Stimulated activated CD8-positive, alpha-beta memory T cell treated with anti-CD3 and anti-CD28 coated beads, Interleukin-7, amount 100 ng/mL, for 48 hours (primary cell): ENCODE data around the gene PRPF40A.

Experiments
- DNase-seq, 2 donors: peaks; one replicate each; pipeline ENCODE4 v3.0.0-alpha.2; 2020; ENCODE audit warnings: low read depth in 1 of 2; ENCODE audit errors: extremely low read depth in 1 of 2

PRPF40A gene

DNA sequence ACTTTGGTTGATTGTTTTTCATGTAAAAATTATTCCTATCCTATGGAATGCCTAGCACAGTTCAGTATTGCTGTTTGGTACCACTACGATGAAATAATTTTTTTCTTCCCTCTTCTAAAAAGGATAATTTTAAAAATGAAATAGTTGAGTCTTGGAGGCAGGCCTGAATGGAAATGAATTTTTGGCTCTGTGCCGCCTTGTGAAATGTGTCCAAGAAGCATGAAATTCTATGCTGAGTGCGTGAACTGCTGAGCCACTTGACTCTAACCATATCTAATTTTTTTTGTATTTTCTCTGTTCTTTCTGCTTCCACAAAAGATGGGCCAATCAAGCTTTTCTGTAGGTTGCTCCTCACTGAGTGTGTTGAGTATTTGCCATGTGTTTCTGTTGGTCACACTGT, 95.0 kb downstream of the PRPF40A start:
- DNase-seq, result no peak

DNA sequence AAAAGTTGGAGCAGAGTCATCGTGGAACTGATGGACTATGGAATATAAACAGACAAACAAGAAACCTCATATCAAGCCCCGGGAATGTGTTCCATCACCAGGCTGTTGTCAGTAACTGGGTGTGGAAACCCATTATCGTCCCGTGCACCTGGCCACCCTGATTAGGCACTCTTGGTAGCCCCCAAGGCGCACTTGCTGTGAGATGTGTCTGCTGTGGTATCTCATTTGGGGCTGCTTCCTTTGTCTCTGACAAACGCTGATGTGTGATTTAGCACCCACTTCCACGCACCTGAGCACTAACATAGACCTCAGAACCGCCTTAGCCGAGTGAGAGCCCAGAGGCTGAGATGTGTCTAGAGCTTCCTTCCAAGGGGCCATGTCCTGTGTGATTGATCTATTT, 96.3 kb downstream of the PRPF40A start:
- DNase-seq, result no peak

DNA sequence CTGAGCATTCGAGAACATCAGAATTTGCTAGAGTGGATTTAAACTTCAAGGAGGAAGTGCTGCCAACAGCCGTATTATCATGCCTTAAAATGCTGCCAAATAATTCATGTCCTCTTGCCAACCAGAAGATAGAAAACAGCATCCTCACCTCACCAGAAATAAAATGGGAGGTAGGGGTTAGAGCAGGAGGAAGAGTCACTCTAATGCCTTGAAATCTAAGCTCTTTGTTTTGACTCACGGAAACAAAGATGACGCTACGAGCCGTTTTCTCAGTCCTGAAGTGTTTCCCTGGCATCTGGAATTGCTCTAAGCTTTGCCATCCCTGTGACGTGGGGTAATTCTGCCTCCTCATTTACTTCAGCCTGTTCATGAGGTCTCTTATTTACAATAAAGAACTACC, 97.1 kb downstream of the PRPF40A start:
- DNase-seq, result no peak

DNA sequence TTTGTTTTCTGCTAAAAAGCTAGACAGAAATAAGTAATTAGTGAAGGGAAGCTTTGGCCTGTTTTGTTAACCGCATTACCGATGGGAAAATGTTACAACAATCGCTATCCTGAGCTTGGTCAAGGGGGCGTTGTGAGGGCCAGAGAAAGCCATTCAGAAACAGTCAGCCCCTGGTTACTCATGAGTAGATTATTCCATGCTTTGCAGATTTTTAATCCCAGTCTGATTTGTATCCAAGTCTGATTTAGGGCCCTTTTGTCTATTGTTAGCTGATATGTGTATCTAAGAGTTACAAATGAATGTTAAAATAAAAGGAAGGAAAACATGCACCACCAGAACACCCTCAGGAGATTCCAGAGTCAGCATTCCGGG, 99.1 kb downstream of the PRPF40A start:
- DNase-seq, result no peak

DNA sequence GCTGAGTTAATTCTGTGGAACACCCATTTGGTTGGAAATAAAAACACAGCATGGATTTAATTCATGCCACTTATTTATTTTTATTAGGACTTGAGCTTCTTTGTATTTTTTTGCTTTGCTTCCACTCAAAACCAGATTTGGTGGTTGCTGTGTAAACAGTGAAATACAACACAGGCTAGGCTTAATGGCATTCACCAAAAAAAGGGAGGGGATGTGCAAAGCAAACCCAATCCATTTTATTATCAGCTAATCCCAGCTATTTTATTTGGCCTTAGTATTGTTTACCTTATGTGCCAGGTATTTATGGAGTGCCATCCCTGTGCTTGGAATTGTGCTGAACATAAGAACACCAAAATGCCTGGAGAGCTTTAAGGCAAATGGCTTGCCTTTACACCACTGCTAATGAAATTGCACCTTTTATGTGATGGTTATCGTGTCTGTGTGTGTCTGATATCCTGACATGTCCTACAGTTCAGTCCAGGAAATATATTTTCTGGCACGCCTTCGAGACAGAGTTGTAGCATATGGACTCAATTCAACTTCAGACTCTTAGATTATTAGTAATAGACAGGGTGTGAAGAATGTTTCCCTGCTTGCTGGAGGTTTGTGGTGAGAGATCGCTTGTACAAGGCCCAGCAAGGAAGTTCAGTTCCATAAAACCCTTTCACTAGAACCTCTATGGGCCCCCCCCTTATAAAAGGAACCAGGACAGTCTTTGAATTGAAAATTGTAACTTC, 99.6 kb downstream of the PRPF40A start:
- DNase-seq, result no peak

DNA sequence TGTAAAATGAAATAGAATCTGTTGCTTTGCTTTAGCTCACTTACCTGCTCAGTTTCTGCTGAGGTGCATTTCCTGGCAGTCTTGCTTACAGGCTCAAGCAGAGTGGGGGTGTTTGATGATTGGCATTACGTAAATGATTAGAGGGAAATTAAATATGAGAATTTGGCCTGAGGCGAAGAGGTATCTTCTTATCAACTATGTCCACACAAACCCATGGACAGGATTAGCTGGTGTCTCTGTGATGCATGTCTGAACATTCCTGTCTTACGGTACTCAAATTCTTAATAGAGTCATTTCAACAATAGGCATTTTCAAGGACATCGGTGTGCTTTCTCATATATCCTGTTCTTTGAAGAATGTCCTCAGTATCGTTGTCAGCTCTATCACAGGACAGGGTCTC, 102.1 kb downstream of the PRPF40A start:
- DNase-seq, result no peak

DNA sequence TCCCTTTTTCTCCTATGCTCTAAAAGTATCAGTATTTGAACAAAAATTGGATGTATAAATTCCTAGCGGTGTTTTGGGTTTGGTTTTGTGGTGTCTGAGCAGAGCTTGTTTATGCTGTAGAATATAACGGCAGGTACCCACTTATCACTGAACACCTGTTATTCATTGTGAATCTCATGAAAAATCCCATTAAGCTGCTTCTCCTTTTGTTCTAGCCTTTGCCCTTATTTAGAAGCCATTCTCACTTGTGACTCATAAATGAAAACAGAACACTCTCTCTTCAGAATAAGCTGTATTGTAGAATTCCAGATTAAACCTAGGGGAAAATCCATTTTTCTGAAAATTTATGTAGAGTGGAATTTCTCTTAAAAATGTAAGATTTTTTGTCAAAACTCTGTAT, 104.0 kb downstream of the PRPF40A start:
- no peak for DNase-seq

DNA sequence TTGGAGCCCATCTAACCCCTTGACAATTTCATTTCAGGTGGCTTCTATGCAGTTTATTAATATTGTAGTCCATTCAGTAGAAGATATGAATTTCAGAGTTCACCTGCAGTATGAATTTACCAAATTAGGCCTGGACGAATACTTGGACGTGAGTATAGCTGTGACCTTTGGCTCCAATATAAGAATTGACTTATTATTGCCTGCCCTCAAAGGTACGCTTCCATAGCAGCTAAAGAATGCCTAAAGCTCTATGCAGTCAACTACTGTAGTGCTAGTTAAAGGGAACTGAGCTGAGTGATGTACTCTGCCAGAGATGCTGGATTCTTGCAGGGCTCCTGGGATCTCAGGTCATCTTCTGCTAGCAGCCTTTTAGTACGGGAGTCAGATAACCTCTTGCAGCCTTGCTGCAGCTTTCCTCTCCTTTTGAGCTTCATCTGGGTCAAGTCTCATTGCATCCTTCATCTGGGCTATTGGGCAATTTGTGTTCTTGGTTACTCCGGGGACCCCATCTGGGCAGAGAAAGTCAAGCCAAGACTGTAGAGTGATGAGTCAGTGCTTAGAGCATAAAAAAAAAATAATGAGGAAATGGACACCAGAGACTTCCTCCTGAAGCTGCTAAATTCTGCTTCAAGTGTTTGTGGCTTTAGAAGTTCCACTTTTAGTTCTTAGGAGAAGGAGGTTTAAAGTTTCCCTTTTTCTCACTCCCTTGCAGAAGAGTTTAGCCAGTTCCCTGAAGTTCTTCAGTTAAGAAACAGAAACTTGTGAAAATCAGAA, 105.6 kb downstream of the PRPF40A start:
- no peak for DNase-seq

DNA sequence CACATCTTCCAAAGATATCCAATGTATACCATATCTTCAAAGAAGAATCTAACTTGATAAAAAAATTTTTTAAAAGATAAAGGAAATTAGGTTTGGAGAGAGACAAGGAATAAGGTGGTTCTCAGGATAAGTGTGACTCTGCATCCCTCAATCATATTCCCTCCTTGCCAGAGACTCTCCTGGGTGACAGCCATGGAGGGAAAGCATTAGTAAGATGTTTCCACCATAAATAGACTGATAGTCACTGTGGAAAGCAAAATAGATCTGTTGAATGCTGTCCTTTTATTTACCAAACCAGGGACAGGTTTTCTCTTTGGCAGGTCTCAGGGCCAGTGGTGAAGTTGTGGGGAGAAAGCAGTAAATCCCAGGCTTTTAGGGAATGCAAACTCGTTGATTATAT, 107.6 kb downstream of the PRPF40A start:
- no peak for DNase-seq

DNA sequence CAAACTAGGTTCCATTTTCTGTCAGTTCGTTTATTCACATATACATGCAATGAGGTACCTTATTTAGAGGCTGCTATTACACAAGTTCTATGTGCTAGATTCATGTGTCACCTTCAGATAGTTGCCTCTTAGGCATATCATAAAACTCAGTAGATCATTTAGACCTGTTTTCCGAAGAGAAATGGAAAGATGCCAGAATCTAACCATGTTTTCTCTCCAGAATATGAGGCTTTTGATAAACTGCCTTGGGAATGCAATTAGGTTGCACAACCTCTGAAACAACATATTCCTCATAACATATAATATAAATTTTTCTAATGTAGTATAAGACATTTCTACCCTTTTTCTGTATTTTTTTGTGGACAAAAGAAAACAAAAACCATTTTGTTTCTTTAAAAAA, 108.1 kb downstream of the PRPF40A start:
- no peak for DNase-seq

DNA sequence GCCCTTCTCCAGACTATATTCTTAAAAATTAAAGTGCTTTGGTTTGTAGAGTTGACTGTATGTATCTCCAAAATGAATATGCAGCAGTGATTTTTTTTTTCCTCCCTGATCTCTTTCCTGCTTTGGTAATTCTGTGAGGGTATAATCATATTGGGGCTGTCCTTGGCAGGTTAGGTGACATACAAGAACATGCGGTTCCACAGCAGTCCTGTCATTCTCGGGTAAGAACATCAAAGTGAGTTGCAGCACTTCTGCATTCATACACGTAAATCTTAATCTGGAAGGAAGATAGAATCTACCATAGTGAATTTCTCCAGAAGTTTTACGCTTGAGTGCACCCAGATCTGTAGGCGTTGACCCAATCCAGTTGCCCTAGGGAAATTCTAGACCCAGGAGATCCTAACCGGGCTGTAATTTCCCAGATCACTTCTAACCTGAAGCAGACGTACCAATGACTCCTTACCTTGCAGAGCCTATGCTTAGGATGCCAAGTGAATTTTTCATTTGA, 109.4 kb downstream of the PRPF40A start:
- DNase-seq, result no peak

DNA sequence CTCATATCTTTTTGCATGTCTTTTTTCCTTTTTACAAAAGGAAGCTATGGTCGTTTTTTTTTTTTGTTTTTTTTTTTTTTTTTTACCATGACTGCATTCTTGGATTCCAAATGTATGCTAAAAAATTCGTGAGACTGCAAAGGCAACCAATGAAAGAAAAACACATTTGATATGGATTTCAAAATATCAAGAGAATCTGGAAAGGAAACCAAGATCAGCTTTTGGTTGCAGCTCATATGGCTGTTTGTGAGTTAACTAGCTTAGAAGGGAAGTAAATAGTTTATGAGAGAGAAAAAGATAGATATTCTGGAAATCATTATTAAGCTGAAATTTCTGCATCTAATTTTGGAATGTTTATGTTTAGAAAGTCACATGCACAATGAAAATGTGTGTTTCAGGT, 110.3 kb downstream of the PRPF40A start:
- DNase-seq, result no peak

DNA sequence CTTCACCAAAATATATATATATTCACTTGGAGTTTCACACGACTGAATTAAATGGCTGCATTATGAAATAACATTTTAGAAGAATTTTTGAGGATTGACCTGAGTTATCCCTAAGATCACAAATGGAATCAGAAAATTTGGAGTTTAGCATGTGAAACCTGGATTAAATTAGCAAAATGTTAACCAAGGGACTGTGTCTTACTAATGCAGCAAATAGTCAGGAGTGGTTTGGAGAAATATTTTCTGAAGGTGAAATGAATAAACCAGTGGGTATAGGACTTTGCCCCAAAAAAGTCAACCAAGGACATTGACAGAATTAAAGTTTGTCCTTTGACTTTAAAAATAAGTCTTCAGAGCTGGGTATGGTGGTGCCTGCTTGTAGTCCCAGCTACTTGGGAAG, 111.2 kb downstream of the PRPF40A start:
- no peak for DNase-seq

DNA sequence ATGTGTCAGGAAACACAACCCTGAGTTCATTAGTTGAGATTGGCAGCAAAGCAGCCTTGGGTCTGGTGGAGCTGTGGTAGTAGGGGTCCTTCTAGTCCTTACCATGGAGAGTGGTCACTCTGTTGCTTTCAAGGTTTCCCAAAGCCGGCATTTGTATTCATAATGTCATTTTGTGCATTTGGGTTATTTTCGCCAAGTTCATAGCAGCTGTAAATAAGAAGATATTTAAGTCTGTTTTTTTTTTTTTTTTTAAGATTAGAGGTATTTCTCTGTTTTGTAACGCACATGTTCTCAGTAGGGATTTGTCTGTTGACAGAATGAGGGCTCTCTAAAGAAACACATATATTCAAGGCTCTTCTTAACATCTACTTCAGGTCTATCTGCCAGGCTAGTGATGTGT, 114.1 kb downstream of the PRPF40A start:
- DNase-seq, result no peak

DNA sequence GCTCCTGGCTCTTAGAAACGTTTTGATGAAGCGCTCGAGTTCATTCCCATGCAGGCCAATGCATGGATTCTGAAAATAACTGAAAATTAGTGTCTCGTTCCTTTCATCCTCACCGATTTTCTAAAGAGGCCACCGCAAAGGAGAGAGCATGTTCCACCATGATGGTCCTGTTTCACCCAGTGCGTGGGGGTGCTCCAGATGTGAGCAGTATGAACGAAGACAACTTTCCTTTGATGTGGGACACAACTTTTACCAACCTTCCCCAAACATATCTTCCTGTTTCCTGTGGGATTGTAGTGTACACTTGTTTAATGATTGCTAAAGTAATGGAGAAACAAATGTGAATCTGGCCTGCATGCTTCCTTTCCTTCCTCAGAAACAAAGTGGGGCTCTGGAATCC, 114.5 kb downstream of the PRPF40A start:
- DNase-seq, result no peak
